ENCODE results near the gene ADGRL1.
"Not testable (repeated sequence)": the region's sequence is repeated elsewhere in the genome, so short reads cannot be mapped to it uniquely, and the experiment has no call there.

Gene ADGRL1

DNA sequence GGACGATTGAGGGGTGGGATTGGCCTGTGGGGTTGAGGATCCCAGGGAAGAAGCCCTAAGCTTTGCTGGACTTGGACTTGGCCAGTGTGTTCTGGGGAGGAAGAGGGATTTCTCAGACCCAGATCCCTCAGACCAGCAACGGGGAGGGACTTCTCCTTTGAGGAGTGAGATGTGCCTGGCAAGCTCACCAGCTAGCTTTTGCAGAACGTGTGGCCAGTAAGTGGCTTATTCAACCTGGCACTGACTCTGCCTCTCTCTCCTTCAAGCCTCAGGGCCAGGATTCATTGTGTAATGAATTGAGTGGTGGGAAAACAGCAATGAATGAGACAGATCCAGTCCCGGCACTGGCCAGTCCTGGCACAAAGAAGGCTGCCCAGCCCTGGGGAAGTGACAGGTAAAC lies 11.9 kb upstream of the ADGRL1 start:
- not testable (repeated sequence) for DNase-seq

DNA sequence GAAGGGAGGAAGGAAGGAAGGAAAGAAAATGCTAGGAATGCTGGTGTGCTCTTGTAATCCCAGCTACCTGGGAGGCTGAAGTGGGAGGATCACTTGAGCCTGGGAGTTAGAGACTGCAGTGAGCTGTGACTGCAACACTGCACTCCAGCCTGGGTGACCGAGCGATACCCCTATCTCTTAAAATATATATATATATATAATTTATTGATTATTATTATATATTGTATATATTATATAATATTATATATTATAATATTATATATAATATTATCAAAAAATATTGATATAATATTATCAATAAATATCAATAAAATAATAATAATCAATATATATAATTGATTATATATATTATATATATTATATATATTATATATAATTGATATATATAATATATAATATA lies 8.6 kb upstream of the ADGRL1 start:
- DNase-seq: no peak

DNA sequence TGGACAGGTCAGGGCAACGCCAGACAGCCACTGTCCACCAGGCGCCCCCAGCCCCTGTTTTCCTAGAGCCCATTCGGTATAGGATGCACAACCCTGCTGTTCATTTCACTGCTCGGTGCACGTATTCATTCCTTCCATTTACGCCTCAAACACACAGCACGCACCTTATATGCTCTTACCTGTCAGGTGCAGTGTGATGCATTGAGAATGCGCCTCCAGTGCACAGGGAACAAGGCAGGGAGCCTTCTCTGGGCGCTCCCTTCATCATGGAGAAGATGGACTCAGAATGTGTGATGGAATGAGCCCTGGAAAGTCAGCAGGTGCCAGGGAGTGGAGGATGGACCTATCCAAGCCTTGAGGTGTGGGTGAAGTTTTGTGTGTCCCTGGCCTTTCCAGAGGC lies 4.2 kb upstream of the ADGRL1 start:
- not testable (repeated sequence) for DNase-seq

DNA sequence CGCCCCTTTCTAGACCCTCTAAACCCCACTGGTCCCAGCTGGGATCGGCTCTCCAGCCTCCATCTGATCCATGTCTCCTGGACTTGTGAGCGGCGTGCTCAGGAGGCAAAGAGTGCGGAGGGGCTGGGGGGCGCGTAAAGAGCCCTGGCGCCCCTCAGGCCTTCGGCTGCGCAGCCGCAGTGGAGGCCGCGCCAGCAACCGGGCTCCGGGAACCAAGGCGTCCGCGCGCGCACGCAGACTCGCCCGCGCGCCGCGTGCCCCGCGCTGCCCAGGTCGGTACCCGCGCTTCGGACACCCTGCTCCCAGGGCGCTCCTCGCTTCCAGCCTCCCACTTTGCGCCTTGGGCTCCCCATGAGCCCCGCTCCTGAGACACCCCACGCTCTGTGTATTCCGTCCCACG lies 3.4 kb upstream of the ADGRL1 start:
- DNase-seq: not testable (repeated sequence)

DNA sequence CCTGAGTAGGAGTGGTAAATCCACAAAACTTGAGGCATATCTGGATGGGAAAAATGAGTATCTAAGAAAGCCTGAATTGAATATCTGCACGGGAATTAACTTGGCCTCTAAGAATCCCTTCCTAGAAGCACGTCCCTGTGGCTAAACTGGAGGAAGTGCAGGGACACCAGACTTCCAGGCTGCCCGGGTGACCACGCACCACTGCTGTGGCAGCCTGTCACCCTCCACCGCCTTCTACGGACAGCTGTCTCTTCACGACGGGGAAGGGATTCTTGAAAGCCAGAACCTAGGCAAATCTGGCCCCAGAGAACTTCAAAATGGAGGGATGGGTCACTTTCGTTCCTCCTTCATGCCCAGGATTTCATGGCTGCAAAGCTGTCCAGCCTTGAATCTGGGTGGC lies 2.5 kb upstream of the ADGRL1 start:
- DNase-seq: not testable (repeated sequence)

DNA sequence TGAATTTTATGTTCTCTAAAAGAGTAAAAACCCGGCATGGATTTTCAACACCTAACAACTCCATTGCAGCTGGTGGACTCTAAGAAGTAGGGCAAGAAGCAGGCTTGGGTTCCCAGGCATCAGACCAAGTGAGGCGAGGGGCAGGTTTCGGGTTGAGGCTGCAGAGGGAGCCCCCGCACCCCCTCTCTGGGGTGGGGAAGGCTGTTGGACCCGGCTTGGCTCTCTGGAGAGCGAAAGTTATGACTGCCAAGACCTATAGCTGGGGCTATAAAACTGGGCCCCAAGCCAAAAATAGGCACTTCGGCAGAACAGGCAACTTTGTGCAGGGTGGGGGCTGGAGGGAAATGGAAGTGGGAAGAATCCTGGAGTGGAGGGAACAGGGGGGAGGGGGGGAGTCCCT lies 1.8 kb upstream of the ADGRL1 start:
- not testable (repeated sequence) for DNase-seq

DNA sequence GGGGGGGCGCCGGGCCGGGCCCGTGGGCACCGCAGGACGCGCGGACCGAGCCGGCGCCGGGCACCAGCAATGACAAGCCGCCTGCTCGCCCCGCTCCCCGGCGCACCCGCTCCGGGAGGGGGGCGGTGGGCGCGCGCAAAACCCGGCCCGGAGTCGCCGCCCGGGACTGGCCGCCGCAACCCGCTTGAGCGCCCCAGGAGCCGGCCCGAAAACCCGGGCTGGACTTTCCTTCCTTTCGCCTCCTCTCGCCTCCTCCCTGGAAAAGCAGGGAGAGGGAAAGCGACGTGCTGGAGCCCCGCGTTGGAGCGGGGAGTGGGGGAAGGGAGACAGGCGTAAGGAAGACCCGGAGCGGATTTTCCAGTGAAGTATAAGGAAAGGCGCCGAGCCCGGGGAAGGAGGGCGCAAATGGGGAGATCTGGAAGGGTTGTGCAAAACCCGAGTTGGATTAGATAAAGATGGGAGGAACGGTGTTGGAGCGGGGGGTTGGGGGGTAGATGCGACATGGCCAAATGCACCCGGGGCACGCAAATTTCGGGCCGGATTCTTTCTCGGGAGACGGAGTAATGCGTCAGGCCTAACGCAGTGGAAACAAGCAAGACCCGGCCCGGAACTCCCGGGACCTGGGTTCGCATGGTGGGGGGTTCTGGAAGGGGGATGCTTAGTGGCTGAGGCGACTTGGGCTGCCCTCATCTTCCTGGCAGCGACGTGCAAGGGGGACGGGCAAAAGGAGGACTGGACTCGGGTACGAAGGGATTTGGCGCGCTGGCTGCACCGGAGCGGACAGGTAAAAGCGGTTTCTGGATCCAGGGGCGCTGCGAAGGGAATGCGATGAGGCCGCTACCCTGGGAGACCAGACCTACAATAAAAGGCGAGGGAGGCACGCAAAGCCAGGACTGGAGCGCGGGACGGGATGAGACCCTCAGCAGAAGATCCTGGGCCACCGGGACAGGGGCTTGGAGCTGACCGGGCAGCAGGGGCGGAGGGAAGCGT lies 1.1 kb upstream of the ADGRL1 start:
- peak; percentile 87 for DNase-seq

DNA sequence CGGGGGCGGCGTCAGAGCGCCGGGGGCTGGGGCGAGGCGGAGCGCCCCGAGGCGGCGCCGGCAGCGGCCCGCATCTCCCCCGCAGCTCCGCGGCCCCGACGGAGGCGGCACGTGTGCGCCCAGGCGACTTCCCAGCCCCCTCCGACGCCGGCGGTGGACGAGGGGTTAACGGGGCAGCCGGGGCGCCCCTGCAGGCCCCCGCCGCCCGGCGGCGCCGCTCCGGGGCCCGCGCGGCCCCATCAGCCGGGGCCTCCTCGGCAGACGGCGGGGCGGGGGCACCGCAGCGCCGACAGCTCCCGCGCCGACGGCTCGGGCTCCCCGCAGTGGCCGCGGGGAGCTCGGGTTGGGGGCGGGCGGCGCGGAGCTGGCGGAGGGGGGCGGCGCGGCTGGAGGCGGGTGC lies 339 bp upstream of the ADGRL1 start:
- peak; percentile 23 for DNase-seq

DNA sequence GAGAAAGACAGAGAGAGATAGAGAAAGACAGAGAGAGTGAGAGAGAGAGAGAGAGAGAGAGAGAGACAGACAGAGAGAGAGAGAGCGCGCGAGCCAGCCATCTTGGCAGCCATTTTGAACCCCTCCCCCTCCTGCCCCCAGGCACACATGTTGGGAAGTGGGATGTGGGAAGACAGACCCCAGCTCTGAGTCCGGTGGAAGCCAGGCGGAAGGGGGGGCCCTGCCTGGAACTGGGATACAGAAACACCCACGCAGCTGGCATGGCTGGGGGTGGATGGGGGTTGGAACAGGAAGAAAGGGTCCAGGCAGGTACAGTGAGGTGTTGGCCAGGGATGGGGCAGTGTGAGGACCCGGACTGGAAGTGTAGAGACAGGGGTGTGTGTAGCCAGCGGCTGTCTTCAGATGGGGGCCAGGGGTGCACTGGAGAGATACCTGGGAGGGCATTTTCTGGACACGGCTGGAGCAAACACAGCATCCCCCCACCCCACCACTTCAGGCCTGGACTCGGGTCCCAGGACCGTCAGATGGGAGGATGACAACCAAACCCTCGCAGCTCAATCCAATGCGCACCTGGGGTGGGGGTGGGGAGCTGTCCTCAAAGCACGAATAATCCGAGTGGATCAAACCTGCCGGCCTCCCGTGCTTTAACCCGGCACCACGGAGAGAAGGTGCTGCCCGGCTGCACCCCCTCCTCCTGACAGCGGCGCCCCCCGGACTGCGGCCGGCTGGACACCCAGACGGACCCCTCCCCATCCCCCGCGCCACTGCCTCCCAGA lies 1.1 kb downstream of the ADGRL1 start:
- not testable (repeated sequence) for DNase-seq

DNA sequence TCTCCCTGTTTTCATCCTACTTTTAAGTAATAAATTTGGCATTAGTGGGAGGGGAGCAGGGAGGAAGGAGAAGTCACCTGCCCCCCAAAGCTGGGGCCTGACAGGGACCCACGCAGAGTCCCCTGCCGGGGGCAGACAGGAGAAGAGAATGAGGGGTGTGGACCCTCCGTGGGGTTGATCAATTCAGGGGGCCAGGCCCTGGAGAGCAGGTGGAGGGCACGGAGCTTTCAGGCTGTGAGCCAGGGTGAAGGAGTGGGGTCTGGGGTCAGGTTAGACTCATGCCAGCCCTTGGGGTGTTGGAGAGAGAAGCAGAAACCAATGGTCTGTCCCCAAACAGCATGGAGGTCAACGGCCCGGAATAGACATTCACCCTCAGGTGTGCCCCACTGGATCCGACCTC lies 1.8 kb downstream of the ADGRL1 start:
- not testable (repeated sequence) for DNase-seq

DNA sequence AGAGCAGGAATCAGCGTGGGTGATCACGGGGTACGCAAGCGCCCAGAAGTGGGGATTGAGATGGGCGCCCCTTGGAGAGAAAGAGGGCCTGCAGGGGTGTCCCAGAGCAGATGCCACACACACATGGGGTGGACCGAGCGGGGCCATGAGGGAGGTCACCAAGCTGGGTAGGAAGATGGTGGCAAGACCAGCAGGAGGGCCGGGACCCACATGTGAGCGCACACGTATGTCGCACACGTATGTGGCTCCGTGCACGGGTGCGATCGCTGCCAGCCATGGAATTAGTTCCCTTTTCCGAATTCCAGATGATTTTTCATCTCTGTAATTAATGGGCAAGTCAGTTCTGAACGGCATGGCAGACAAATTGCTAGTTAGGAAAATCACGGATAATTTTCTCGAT lies 2.2 kb downstream of the ADGRL1 start:
- DNase-seq: not testable (repeated sequence)

DNA sequence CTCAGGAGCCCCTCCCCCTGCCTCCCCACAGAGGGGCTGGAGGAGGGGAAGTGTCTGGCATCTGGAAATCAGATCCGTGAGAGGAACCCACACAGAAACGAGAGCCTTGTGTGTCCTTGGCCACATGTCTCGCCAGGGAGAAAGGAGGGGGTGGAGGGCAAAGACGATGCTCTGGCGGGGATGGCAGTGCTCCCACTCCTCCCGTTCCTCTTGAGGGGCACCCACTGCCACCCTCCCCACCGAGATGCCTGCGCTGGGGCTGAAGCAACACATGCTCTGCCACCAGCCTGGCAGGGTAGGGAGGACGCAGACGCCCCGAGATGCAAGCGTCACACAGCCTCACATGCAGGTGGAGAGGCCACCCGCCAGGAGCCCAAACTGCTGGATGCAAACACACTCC lies 2.8 kb downstream of the ADGRL1 start:
- no peak for DNase-seq

DNA sequence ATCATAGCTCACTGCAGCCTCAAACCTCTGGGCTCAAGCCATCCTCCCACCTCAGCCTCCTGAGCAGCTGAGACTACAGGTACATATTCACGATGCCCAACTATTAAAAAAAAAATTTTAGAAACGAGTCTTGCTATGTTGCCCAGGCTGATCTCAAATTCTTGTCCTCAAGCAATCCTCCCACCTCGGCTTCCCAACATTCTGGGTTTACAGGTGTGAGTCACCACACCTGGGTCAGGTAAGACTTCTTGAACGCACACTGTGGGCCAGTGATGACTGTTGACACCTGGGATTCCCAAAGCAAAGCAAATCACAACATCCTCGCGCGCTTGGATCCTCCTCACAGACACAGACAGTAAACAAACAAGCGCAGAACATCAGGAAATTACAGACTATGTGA lies 4.5 kb downstream of the ADGRL1 start:
- not testable (repeated sequence) for DNase-seq

DNA sequence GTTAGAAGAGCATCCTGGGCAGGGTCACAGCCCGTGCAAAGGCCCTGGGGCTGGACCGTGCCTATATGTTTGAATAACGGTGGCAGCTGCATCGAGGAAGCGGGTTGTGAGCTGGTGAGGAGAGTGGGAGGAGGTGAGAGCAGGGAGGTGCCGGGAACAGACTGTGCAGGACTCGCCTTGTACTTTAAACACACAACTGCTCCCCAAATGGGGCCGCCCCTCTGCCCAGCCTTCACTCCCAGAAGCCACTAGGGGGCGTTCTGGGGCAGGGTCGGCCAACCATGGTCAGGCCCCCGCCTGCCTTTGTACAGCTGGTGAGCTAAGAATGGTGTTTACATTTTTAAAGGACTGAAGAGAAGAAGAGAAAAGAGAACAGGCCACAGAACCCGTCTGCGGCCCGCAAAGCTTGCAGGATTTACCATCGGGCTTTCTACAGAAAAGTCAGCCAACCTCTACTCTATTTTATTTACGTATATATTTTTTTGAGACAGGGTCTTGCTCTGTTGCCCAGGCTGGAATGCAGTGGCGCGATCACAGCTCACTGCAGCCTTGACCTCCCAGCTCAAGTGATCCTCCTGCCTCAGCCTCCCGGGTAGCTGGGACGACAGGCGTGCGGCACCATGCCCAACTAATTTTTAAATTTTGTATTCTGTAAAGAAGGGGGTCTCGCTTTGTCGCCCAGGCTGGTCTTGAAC lies 5.7 kb downstream of the ADGRL1 start:
- peak; percentile 66 for DNase-seq

DNA sequence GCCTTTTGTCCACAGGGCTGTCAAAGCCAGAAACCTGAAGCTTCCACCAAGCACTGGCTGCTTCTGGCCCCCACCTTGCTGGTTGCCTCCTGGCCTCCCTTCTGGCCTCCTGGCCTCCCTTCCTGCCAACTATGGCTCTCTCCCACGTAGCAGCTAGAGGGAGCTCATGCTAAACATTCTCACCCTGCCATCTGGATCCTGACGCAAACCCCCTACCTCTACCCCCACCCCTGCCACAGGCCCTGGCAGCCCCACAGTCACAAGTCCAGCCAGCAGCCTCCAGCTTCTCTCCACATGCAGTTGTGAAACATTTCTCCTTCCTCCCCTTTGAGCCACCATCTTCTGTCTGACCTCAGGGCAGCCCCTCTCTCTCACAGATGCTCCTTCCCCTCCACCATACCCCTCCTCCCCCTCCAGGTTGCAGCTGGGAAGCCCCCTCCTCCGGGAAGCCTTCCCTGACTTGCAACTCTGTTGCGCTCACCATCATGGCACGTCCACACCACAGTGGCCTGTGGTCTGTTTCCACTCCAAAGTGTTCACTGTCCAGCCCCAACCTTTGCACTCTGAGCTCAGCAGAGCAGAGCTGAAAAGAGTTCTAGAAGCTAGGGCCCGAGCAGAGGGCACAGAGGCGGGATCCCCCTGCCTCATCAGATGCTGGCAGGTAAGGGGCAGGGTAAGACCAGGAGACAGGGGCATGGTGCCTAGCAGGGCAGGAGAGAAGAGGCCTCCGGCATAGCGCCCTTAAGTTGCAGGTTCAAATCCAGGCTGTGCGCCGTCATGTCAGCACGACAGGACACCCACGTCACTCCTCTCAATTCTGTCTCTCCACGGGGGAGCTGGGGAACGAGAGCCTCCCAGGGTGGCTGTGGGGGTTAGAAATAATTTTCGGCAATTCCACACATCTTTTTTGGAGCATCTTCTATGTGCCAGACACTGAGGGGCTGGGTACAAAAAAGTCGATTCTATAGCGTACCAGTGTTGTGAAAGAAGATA lies 7.3 kb downstream of the ADGRL1 start:
- DNase-seq: no peak

DNA sequence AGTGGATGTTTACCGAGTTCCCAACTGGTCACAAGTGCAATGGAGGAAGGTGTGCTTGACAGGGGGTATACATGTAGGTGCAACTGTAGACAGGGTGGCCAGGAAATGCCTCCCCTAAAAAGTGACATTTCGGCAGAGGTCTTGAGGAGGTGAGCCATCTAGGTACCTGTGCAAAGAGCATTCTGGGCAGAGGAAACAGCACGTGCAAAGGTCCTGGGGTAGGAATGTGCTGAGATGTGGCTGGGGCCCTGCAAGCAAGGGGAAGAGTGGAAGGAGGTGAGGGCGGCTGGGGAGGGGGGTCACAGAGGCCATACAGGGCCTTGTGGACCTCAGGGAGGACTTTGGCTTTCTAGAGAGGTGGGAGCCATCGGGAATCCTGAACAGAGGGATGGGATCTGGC lies 8.1 kb downstream of the ADGRL1 start:
- DNase-seq: no peak

DNA sequence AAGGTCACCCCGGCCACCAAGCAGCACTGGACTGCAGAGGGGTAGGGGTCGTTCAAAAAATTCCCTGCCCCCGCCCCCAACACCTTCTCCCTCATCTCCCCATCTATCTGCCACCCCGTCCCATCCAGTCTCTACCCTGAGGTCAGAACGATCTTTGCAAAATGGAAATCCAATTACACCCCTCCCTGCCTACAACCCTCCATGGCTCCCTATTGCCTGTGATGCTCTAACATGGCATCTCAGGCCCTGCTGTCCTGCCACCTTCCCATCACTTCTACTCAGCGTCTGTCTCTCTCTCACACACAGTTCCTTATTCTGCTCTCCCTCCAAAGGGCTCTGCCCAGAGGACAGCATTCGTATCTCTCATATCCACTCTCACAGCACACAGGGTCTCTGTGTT lies 8.7 kb downstream of the ADGRL1 start:
- not testable (repeated sequence) for DNase-seq

DNA sequence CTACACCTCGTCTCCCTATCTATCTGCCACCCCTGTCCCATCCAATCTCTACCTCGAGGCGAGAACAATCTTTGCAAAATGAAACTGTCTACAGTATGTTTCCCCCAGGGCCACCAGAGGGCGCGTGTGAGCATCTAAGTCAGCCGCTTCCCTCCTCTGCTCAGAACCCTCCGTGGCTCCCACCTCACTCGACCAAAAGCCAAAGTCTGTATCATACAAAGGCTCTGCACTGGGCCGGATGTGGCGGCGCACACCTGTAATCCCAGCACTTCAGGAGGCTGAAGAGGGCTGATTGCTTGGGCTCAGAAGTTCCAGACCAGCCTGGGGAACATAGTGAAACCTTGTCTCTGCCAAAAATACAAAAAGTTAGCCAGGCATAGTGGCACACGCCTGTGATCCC lies 9.9 kb downstream of the ADGRL1 start:
- DNase-seq: peak; percentile 82

DNA sequence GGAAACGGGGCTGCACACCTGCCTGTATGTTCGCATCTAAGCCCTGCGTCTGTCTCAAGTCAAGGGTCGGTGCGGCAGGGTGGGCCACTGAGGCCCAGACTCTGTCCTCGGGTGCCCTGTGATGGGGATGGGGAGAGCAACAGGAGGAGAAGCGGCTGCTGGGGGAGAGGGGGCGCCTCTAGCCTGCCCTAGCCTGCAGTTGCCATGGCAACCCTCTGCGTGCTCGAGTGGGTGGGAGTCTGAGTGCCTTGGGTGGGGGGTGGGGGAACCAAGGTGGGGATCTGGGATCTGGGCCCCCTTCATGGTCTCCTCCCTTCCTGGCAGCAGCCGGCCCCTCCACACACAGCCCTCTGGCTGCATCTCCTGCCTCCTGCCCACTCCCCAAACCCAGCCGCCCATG lies 10.8 kb downstream of the ADGRL1 start:
- DNase-seq: not testable (repeated sequence)

DNA sequence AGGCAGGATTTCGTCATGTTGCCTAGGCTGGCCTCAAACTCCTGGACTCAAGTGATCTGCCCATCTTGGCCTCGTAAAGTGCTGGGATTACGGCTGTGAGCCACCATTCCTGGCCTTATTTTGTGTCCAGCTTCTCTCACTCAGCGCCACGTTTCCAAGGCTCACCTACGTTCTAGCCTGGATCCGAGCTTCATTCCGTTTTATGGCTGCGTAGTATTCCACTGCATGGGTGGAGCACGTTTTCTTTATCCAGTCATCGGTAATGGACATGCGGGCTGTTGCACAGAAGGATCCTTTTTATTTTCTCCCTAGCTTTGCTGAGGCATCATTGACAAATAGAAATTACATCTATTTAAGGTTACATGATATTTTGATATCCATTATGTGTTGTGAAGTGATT lies 16.6 kb downstream of the ADGRL1 start:
- no peak for DNase-seq

DNA sequence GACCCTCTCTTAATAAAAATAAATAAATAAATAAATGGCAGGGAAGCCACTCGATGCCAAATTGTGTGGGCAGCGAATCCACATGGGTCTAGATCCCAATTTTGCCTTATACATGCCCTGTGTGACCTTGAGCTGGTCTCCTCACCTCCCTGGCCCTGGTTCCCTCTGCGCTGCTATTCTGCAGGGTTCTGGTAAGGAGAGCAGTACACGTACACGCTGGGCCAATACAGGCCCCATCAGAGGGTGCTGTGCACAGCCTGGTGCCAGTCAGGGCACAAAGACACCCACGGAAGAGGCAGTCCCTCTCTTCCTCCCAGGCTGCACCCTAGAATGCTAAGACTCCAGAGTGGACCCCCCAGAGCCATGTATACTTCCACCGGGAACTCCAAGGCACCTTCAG lies 17.9 kb downstream of the ADGRL1 start:
- not testable (repeated sequence) for DNase-seq

DNA sequence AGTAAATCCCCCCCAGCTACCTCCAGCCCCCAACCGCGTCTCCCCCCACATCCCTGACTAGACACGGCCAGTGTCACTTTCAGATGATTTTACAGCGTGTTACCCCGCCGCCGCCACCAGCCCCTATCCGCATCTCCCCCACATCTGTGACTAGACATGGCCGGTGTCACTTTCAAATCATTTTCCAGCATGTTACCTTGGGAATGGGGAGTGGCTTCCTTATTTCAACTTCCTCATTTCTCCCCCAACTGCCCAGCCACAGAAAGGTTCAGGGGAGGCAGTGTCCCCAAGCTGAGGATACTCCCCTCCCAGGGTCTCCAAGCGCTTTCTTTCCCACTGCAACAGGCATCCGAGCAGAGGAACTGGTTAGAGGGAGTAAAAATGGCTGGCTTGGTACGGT lies 18.4 kb downstream of the ADGRL1 start:
- no peak for DNase-seq

All from CD4-positive, alpha-beta T cell treated with Interleukin-17A for 1 hour (primary cell).